PC-9 (cell line): ENCODE measurements around the gene CCDC33.

Experiments used
- EZH2 ChIP-seq: fragments of 200-600 bp; sonication (generic); IDR thresholded peaks from 2 replicates; pipeline ENCODE4 v1.8.0; 2017; ENCODE audit warnings: antibody characterized with exemption, low read depth
- TF ChIP-seq, protein P1 (sequence below): fragments of 200-600 bp; sonication (generic); conservative IDR thresholded peaks from 2 replicates; pipeline ENCODE4 v1.6.1; 2017; ENCODE audit warnings: mixed run types, antibody characterized with exemption, mild to moderate bottlenecking, moderate library complexity

DNA sequence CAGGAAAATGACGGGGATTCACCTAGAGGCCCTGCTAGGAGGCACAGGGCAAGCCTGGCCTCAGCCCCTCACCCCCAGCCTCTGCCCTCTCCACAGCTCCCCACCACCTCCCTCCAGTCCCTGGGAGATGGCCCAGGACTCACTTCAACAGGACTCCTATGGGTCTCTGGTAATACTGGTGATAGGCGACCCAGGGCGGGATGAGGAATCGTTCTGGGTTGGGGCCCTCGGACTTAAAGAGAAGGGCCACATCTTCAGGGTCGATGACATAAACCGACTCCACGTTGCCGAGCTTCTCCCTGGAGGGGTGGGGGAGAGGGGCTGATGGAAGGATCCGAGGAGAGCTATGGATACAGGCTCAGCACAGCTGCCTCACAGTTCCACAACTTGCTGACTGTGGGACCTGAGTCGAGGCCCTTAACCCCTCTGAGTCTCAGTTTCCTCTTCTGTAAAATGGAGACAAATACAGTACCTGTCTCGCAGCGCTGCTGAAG is 111.7 kb downstream of the CCDC33 start:
- TF ChIP-seq, protein P1, sequence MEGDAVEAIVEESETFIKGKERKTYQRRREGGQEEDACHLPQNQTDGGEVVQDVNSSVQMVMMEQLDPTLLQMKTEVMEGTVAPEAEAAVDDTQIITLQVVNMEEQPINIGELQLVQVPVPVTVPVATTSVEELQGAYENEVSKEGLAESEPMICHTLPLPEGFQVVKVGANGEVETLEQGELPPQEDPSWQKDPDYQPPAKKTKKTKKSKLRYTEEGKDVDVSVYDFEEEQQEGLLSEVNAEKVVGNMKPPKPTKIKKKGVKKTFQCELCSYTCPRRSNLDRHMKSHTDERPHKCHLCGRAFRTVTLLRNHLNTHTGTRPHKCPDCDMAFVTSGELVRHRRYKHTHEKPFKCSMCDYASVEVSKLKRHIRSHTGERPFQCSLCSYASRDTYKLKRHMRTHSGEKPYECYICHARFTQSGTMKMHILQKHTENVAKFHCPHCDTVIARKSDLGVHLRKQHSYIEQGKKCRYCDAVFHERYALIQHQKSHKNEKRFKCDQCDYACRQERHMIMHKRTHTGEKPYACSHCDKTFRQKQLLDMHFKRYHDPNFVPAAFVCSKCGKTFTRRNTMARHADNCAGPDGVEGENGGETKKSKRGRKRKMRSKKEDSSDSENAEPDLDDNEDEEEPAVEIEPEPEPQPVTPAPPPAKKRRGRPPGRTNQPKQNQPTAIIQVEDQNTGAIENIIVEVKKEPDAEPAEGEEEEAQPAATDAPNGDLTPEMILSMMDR: no peak
- no peak for TF ChIP-seq EZH2
